GM21515 (cell line): ENCODE measurements around the gene ERI3.

ENCODE experiments used
- ATAC-seq: cut with Tn5 transposase; IDR thresholded peaks from one replicate; pipeline ENCODE4 v1.9.1; 2021; ENCODE audit not compliant: unreplicated experiment

The ERI3 gene

DNA sequence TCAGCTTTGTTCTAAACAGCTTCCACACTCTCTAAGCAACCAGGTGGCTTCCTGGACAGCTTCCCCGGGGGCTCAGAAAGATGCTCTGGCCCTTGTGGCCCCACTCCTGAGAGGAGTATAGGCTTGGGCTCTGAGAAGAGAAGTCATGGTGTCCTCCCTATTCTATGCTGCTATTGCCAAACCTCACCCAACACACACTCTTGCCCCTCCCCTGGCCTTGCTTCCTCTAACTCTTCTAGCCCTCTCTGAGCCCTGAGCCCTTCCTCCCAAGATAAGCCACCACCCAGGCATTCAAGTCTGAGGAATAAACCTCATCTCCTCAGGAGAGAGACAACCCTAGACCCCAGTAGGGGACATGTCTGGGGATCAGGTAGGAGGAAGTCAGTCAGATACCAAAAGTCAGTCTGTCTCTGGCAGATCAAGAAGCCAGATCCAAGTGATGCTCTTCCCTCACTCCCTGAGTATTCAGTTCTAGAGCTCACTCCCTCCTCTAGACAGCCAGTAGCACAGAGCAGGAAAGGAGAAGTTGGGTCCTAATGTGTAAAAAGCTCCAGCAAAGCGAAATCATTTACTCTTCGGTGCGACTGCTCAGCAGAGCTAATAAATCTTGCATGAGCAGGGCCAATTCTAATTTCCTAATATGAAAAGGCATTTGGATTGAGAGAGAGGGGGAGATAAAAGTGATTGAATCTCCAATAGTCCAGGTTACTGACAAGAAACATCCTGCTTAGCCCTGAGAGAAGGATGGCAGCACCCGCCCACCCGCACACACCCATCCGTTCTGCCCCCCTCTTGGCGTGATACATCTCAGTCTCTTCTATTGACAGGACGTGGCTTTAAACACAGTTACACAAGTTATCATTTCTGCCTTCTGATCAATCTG lies 91.2 kb downstream of the ERI3 start:
- ATAC-seq = no peak

DNA sequence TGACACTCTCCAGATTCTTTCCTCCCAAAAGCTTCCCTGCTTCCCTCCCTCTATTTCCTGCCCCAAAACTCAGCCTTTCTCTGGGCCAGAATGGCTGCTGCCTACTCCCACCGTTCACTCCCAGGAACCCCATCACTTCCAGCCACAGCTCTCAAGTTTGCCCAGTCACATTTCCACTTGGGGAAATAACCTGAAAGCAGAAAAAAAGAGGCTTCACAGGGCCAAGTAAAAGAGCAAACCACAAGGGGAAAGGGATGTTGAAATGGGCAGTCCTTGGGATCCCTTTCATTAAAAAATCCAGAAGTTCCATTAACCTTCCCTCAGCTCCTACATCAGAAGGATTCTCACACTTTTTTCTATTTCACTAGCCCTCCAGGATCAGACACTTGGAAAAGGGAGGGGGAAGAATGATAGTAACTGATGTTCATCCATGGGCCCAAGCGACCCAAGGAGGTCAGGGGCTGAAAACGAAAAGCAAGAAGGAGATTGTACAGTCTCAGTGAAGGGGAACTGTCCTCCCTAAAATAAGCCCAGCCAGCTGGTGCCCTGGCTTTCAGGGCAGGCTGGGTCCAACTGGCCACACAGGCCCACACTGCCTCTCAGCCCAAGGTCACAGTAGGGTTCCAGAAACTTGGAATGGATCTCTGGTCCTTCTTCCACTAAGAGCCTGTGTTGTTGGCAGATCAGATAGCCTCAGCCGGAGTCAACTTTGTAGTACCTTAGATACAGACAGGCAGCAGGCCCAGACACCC lies 92.1 kb downstream of the ERI3 start:
- ATAC-seq = no peak

DNA sequence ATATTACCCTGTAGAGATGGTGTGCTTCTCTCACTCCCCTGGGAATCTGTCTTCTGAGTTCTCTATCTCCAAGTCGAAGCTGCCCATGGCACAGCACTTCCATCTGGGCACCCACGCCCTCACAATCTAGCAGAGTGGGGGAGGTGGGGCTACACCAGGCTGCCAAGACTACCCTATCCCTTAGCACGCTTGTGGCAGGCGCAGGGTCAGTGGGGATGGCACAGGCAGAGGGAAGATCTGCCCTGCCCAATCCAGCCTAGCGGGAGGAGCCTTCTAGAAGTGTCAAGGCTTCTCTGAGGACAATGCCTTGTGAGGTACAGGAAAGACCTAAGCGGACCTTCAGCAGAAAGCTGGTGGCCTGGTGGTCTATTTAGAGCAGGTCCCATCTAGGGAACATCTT lies 92.6 kb downstream of the ERI3 start:
- ATAC-seq = no peak

DNA sequence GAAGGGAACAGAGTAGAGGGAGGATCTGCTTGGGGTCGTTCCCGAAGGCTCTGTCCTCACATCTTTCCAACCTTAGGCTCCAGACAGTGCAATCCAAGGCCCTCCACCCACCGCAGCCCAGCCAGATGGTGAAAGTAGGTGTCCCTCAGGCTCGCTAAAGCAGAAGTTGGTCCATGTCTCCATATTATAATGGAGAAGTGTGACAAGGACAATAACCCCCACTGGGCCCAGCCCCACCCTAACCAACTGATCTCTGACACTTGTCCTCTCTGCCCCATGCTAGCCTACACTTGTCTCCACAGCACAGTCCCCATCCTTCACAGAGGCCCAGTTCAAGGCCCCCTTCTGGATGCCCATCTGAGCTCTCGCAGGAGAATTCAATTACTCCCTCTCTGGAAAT lies 93.1 kb downstream of the ERI3 start:
- ATAC-seq = no peak

DNA sequence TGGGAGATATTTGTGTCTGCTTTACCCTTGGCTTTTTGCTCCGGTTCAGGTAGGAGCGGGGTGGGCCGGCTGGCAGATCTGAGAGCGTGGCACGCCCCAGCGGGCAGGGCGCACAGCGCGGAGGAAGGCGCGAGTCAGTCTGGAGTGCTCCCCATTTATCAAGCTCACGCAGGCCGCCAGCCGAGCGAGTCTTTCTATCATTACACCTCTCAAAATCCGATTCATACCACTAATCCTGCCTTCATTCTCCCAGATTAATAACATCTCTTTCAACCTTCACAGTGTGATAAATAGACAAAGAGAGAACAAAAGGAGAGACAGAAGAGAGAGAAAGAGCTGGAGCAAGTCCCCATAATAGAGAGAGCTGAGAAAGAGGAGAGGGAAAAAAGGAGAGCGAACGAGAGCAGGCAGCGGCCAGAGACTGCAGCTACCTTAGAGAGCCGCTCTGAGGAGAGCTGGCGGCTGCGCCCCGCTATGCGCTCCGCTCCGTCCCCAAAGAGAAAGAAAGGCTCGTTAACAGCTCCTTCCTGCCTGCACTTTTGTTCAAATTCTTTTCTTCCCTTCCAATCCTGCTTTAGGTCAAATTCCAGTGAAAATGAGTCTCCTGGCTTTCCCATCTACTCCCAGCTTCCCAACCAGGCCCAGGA lies 93.8 kb downstream of the ERI3 start:
- ATAC-seq = no peak

DNA sequence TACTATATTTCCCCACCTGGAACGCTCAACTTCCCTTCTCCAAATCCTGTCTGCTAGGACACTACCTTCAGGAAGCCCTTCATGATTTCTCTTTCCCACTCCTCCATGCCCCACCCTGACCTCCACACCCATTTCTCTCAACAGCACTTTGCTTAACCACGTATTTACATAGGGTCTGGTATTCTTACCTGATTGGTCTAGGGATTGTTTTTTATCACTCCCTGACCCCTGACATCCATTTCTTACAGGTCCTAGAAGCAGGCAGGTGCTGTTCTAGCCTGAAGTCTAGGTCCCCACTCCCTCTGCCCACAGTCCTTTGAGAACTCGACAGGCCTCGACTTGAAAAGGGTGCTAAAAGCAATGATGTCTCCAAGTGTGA lies 94.3 kb downstream of the ERI3 start:
- ATAC-seq = no peak

DNA sequence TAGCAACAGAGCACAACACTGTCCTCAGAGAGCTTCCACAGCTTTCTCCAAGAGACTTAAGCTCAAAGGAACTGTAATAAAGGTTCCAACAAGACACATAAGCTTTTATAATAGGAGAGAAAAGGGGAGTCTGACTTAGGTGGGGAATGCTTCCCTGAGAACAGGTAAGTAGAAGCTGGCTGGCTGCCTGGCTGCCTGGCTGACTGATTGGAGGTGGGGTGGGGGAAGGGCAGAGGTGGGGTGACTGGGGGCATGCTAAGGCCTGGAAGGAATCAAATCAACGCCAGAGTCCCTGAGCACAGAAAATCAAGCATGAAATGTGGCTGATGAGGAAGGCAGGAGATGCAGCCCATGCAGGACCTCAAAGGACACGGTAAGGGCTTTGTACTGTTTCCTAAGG lies 96.0 kb downstream of the ERI3 start:
- ATAC-seq = no peak

DNA sequence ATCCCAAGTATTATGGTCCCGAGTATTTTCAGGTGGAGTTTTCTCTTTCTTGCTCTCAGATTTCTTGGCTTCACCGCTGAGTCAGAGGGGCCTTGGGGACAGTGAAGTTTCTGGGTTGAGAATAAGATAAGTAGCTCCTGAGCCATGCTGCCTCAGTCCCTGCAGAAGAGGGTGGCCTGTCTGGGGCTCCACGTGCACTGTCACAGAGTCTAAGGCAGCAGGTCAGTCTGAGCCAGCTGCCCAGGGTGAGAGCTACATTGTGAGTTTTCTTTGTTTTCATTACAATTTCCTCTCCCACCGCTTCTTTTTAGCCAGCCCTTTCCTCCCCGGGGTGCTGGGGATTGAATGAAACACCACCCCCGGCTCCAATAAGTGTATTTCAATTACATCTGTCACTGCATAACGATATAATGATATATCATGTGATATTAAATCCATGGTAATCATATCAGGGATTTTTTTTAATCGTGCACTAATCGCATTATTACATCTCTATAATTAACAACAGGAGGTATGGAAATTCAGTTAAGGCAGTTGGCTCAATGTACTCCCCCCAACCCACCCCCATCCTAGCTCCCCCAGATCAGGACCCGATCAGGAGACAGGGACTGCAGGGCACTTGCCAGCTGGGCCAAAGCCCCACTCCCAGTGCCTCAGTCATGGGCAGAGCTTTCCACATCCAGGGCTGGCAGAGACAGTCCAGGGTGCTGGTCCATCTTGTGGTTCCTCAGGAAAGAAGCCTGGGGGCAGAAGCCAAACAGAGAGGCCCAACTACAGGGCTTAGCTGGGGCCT lies 98.1 kb downstream of the ERI3 start:
- no peak for ATAC-seq

DNA sequence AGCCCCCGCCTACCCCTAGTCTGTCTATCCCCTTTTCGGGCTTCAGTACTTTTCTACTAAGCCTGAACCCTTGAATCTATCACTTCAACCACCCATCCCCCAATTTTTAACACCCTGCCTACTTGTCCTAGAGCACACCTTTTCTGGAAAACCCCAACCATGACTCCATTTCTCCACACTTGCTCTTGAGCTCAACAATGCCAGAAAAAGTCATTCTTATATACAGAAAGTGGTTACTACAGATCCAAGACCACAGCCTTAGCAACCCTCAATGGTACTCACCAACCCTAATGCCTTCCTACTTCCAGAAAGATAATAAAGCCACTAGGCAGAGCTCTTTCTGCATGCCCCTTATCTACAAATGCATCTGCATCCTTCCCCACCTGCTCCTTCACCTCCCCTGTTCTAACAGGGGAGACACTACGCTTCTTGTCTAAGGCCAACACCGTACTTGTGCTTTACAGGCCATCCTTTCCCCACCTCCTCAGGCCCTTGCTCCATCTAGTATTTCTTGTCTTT lies 100.6 kb downstream of the ERI3 start:
- no peak for ATAC-seq

DNA sequence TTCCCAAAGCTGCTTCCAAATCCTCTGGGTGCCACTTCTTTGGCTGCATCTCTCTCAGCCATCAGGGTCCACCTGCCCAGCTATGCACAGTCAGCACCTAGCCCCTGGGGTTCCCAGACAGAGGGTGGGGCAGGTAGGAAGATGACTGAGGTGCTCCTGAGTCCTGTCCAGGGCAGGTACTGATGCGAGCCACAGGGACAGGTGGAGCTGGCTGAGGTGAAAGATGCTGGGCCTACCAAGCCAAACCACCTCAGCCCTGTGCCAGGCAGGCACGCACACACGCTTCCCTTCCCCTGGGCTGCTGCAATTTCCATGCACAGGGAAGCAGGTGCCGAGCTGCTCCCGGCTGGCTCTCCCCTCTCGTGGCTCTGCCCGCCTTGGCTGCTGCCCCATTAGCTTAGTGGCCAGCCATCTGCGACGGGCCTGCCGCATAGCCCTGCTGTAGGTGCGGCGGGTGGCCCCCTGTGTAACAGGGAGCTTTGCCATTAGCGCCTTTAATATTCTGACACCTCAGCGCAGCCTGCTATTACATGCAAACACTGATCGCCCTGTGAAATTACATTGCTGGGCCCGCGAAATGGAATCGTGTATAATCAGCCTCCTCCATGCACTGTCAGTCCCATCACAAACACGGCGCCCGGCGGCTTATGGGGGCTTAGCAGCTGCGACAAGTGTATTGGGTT lies 102.9 kb downstream of the ERI3 start:
- ATAC-seq = no peak

DNA sequence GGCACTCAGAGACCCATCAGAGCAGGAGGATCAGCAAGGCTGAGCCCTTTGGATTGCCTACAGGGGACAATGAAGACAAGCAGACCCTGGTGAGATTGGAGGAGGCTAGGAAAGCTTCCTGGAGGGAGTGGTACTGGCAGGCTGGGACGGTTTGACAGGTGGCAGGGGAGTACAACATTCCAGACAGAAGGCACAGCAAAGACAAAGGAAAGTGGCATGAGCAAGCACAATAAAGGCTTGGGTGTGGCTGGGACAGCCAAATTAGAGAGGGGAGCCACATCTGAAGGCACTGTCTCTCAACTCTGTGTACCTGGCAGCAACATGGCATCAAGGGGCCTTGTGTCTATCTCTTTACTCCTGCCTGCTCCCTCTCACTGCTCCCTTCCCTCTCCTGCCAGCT lies 103.6 kb downstream of the ERI3 start:
- no peak for ATAC-seq

DNA sequence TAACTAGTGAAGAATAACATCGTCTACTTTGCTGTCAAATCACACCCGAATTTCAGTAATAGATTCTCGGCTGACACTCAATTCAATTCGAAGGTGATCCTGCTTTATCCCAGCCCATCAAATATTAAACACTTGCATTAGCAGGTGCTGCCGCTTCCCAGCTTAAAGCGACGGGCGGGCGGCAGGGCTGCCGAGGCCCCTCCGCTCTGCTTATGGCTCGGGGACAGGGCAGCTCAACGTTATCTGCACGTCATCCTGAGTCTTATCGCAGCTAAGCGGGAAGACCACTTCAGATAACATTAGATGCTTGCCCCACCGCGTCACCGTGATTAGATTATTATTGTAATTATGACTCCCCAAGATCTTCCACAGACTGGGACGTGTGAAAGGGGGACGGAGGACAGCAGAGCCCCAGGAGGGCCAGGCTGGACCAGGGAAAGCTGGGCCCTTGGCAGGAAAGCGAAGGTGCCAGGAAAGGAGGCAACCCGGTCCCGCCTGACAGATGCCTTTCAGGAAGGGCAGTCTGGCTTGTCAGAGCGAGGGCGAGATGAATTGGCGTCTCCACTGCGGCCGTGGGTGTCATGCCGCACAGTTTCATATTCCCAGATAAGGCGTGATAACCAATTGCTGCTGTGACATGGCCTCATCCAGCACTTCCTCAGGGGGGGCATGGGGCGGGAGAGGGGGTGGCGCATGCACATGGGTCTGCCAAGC lies 104.8 kb downstream of the ERI3 start:
- no peak for ATAC-seq

DNA sequence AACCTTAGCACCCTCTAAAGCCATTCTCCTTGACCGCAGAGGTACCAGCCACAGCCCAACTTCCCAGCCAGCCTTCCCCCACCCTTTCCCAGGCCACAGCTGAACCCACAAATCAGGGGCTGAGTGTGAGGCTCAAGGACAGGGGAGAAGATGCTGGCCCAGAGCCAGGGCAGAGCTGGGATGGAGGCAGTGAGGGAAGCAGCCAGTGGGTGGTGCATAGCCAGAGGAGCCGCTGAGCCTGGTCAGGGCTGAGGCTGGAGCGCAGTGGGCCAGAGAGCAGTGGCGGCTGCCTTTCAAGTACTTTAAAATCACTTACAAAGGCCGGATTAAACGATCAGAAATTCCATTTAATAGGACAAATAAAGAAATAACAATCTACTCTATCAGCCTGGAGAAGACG lies 105.5 kb downstream of the ERI3 start:
- ATAC-seq = no peak

DNA sequence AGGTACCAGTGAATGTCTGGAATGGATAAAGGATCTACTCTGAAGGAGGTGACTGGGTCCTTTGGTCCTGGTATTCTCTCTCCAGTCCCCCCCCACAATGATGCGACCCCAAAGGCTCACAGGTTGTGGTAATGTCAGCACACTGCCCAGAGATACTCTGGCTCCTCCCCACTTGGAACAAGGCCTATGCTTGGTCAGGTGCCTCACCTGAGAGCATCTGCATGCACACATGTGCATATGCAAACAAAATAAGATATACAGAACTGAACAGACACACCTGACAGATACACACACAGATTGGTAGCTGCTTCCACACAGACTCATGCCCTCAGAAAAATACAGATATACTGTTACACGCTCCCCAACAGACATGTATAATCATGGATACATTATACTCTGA lies 108.3 kb downstream of the ERI3 start:
- no peak for ATAC-seq

DNA sequence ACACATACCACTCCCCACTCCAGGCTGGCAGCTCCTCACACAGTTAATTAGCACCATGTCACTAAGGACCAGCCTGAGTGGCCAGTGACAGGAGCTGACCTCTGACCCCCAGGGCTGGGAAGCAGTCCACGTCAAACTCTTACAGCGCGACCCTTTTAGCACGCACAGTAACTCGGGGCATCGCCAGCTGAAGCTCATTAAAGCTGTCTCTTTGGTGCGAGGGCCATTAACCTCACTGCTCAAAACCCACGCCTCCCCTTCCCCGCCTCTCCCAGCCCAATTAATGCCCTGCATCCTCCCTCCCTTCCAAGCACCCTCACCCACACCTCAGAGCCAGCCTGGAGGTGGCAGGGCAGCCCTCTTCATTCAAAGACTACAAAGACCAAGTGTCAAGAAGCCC lies 110.1 kb downstream of the ERI3 start:
- ATAC-seq = no peak

DNA sequence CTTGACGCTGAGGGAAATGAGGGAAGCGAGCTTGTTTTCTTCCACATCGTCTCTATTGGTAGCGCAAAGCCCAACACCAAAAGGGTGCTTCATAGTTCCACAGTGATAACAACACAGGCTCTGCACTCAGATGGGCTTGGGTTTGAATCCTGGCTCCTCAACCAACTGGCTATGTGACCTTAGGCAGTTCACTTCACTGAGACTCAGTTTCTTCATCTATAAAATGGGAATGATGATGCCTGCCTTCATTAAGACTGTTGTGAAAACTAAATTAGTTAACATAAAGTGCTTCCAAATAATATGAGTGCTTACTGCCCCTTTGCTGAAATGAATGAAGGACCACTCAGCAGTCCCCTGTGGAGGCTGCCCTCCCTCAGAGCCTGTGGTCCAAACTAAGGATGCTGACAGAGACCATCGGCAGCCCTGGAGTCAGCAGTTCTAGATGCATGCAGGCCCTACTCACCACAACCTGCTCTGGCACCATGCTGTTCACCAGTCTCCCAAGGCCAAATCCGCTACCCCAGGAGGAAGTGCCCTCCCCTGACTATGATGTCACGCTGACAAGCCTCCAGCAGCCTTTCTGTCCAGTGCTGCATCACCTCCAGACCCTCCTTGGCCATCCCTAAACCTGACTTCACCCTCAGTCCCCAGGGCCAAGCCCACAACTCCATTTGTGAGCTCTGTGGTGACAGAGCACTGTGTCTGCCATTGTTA lies 111.1 kb downstream of the ERI3 start:
- ATAC-seq = no peak

DNA sequence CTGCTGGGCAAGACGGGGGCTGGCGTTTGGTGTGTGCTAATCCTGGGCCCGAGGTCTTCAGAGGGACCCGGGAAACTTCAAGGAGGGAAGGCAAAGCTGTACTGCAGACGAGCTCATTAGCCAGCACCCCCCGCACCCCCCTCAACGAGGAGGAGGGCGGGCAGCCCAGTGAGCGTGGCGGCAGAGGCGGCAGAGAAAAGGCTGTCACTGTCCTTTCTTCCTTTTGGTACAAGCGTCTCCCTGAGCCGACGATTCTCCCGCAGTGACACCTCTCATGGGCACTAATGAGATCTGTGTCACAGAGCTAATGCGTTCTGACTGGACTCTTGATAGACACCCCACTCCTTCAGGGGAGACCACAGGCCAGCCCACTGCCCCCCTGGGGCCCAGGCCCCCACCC lies 112.3 kb downstream of the ERI3 start:
- no peak for ATAC-seq

DNA sequence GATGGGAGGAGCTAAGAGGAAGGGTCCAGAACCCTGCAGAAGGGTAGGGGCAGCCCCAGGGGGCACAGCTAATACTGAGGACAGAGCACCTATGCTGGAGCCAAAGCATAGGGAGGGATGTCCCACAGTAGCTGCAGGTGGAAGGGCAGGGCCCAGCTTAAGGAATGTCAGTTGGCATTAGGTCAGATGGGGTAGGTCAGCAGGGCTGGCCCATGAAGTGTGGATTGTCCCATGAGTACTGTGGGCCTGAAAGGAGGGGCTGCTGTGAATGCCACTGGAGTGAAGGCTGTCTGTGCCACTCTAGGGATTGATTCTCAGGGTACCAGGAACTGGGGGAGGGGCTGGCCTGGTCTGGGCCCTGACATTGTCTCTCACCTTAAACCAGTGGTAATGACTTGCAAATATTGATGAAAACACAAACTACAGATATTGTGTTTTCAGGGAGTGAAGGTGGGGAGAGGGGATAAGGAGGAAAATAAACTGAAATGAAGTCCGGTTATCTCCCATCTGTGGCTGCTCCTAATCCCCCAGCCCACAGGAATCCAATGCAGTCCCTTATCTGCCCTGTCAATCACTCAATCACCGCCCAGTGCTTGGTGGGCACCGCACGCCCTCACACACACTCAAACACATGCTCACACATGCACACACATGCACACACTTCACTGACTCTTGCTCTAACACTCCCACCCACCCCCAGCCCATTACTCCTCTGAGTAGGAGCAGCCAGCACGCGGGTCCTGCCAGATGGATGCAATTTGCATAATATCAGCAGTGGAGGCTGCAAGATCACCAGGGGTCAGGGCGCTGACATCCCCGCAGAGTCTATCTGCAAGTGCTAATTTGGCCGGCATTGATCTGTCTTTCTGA lies 114.0 kb downstream of the ERI3 start:
- ATAC-seq = no peak
